ENCODE data around the gene NFE2L1.

DNA sequence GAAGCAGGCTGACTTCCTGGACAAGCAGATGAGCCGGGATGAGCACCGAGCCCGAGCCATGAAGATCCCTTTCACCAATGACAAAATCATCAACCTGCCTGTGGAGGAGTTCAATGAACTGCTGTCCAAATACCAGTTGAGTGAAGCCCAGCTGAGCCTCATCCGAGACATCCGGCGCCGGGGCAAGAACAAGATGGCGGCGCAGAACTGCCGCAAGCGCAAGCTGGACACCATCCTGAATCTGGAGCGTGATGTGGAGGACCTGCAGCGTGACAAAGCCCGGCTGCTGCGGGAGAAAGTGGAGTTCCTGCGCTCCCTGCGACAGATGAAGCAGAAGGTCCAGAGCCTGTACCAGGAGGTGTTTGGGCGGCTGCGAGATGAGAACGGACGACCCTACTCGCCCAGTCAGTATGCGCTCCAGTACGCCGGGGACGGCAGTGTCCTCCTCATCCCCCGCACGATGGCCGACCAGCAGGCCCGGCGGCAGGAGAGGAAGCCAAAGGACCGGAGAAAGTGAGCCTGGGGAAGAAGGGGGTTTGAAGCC, 11.0 kb downstream of the NFE2L1 start:
- TF ChIP-seq, protein P1, sequence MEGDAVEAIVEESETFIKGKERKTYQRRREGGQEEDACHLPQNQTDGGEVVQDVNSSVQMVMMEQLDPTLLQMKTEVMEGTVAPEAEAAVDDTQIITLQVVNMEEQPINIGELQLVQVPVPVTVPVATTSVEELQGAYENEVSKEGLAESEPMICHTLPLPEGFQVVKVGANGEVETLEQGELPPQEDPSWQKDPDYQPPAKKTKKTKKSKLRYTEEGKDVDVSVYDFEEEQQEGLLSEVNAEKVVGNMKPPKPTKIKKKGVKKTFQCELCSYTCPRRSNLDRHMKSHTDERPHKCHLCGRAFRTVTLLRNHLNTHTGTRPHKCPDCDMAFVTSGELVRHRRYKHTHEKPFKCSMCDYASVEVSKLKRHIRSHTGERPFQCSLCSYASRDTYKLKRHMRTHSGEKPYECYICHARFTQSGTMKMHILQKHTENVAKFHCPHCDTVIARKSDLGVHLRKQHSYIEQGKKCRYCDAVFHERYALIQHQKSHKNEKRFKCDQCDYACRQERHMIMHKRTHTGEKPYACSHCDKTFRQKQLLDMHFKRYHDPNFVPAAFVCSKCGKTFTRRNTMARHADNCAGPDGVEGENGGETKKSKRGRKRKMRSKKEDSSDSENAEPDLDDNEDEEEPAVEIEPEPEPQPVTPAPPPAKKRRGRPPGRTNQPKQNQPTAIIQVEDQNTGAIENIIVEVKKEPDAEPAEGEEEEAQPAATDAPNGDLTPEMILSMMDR (IDR thresholded peaks at IDR 0.05), result no peak
- no peak for TF ChIP-seq POLR2A (IDR thresholded peaks at IDR 0.05)
